ENCODE measurements around the gene SUFU.

SUFU gene

GRCh38 chr10:102550636-102551210, 47.0 kb downstream of the SUFU start:
- DNase-seq (ENCODE audit: low read depth in 2 of 2), result no peak

GRCh38 chr10:102552533-102552932, 48.8 kb downstream of the SUFU start:
- no peak for DNase-seq (ENCODE audit: low read depth in 2 of 2)

GRCh38 chr10:102553771-102554170, 50.0 kb downstream of the SUFU start:
- DNase-seq (ENCODE audit: low read depth in 2 of 2), result no peak

- DNase-seq (ENCODE audit: low read depth in 2 of 2), result no peak
Observed at GRCh38 chr10:102554531-102554930, 50.8 kb downstream of the SUFU start.

- no peak for DNase-seq (ENCODE audit: low read depth in 2 of 2)
Observed at GRCh38 chr10:102555781-102556328, 52.1 kb downstream of the SUFU start.

DNA sequence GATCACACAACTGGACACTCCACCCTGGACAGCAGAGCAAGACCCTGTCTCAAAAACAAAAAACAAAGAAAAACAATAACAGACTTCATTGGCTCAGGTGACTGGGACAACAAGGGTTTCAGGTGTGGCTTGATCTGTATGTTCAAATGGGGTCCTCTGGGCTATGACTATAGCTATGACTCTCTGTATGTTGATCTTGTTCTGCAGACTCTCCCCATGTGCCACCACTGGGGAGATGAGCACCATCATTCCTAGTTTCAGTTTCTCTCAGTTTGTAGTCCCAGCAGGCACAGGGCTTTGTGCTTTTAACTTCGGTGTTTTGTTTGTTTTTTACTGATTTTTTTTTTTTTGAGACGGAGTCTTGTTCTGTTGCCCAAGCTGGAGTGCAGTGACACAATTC, 53.8 kb downstream of the SUFU start:
- DNase-seq (ENCODE audit: low read depth in 2 of 2), result no peak

DNA sequence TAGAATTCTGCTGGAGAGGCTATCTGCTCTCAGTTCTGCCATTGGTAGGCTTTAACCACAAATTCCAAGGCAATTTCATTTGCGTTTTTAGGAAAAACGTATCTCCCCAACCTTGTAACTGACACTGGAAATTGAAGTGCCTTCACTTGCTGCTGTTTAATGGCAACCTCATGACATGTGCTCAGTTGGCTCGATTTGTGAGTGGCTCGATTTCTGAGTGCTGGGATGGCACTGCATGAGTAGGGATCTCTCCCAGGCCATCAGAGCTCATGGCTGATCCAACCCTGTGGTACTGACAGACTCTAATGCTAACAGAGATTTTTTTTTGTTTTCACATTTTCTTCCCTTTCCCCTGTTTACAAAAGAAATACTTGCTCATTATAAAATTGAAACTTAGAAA, 56.0 kb downstream of the SUFU start:
- DNase-seq (ENCODE audit: low read depth in 2 of 2), result no peak

DNA sequence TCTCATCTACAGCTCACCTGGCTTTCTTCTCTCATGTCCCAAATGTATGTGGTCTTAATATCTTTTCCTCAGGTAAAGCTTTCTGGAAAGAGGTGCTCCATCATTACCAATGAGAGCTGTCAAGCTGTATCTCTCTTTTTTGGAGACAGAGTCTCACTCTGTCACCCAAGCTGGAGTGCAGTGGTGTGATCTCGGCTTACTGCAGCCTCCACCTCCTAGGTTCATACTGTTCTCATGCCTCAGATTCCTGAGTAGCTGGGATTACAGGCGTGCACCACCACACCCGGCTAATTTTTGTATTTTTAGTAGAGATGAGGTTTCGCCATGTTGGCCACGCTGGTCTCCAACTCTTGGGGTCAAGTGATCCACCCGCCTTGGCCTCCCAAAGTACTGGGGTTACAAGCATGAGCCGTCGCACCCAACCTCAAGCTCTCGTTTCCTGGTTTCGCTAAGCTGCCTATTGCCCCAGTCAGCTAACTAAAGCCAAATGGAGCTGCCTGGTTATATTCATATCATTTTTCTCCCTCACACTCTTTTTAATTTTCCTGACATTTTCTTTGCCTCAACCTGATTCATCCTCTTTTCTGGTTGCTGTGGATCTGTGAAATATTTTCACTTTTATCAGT, 60.5 kb downstream of the SUFU start:
- DNase-seq (ENCODE audit: low read depth in 2 of 2), result no peak

DNA sequence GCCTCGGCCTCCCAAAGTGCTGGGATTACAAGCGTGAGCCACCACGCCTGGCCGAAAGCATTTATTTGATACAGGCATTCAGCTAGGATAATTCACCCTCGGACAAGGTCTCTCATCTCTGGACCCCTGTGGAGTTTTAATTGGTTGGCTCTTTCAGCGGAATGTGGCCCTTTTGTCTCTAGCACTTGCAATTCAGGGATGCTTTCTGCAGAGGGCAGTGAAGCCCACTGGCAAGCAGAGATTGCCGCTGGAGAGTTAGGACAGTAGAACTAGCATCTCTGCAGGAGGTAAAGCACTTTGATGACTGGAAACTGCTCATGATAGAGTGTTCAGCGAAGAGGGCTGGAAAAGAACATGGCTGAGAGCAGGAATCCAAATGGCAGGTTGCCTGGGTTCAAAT, 62.0 kb downstream of the SUFU start:
- no peak for DNase-seq (ENCODE audit: low read depth in 2 of 2)

GRCh38 chr10:102578782-102579181, 75.0 kb downstream of the SUFU start:
- no peak for DNase-seq (ENCODE audit: low read depth in 2 of 2)

DNA sequence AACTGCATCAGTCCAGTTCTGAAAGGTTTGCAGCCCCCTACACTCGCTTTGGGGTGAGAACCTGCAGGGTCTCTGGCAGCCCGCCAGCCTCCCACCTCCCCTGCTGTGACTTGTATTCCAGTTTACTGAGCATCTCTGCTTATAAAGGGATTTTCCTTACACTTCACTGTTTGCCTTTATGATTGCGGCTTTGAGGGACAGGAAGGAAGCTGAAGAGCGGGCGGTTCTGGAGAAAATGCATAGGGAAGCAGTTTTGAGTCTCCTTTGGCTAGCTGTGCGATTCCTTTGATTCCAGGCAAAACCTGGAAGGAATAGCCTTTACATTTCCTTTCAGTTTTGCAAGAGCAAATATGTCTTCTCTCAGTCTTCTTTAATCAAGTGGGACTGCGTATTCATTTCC, 75.6 kb downstream of the SUFU start:
- no peak for DNase-seq (ENCODE audit: low read depth in 2 of 2)

DNA sequence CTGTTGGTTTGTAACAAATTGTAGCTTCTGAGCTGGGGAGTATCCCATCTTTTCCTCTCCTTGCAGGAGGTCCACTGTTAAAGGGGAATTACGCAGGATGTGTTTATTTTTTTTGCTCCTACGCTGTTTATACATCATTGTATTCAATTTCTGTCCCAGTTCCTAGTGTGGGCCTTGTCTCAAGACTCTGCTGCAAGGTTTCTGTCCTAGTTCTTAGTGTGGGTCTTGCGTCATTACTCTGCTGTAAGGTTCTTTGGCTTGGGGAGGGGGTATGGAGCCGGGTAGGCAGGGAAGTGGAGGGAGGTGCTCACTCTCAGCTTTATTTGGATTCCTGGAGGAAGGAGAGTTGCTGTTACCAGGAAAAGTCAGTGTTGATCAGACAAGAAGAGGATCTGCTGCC, 76.5 kb downstream of the SUFU start:
- no peak for DNase-seq (ENCODE audit: low read depth in 2 of 2)

DNA sequence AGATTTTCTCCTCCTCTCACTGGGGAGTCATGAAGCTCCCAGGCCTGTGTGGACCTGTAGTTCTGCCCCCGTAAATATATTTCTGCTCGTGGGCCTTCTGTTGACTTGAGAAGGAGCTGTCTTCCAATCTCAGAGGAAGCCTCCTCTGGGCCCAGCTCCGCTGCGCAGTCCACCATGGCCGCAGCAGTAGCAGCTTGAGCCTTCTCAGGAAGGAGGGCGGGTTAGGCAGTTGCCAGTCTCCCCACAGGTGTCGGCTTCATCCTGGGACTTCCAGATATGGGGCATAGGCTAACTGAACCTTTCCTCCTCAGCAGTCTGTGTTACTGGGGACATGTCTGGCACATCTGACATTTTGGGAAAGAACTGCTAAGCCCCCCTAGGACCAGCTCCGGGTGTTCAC, 77.6 kb downstream of the SUFU start:
- no peak for DNase-seq (ENCODE audit: low read depth in 2 of 2)

DNA sequence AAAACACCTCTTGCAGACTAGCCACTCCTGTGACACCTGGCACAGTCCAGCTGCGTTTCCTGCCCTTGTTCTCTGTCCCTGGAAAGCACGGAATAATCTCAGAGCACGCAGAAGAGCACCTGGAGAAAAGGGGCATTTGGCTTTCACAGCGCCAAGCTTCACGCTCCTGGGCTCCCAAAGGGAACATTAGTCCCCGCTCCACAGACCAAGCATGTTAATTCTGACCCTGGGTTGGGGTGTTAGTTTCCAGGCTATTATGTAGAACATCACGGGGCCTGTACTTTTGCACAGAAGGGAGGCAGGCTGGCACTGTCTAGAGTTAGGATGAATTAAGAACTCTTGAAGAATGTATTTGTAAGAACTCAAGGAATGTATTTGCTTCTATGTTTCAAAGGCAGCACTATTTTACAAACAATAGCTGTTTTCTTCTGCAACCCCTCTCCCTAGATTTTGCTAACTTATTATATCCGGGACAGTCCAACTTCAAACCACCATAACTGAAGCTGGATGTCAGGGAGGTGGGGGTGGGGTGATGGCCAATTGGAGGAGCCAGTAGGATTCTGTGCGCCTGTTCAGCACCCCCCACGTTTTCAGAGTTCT, 78.3 kb downstream of the SUFU start:
- no peak for DNase-seq (ENCODE audit: low read depth in 2 of 2)

GRCh38 chr10:102583435-102584417, 80.0 kb downstream of the SUFU start:
- DNase-seq (ENCODE audit: low read depth in 2 of 2), result peak; percentile 58 to 69

DNA sequence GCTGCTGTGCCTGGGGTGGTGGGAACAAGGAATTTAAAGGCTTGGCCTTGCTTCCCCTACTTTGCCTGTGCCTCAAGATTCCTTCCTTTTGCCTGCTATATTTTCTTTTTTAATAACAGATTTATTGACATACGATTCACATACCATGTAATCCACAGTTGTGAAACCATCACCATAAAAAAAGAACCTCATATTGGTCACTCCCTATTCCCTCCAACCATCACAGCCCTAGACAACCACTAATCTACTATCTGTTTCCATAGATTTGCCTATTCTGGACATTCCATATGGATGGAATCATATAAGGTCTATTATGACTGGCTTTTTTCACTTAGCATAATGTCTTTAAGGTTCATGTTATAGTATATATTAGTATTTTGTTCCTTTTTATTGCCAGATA, 81.3 kb downstream of the SUFU start:
- no peak for DNase-seq (ENCODE audit: low read depth in 2 of 2)

DNA sequence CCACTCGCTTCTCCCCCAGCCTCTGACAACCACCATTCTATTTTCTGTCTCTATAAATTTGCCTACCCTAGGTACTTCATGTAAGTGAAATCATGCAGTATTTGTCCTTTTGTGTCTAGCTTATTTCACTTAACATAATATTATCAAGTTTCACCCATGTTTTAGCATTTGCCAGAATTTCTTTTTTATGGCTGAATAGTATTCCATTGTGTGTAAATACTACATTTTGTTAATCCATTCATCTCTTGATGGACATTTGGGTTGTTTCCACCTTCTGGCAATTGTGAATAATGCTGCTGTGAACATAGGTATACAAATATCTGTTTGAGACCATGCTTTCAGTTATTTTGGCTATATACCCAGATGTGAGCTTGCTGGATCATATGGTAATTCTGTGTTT, 83.1 kb downstream of the SUFU start:
- no peak for DNase-seq (ENCODE audit: low read depth in 2 of 2)

GRCh38 chr10:102588875-102589274, 85.1 kb downstream of the SUFU start:
- no peak for DNase-seq (ENCODE audit: low read depth in 2 of 2)

DNA sequence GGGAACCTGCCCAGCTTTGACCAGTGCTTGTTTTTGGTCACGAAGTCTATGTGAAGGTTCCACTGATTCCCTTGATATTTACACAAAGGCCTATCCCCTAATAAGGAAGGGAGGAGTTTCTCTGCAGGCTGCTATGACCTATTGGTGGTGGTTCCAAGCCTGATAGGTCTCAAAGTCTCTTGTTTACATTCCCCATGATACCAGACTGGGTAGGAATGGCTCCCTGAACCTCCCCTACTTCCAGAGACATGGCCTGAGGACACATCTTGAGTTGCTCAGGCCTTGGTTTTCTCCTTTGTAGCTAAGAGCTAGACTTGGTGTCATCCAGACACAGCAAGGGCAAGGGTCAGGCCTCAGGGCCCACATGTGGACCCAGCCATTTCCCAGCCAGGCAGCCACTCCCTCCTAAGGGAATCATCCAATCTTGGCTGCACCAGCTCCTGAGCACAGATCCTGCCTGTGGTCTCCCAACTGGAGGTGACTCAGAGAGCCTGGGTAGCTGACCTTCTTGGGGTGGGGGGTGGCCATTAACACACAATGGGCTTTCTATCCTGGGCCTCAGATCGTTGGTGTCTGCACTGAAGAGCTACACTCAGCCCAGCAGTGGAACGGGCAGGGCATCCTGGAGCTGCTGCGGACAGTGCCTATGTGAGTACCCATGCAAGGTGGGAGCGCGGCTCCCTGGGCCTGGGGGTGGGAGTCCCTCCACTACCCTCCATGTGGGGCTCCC, 89.5 kb downstream of the SUFU start:
- no peak for DNase-seq (ENCODE audit: low read depth in 2 of 2)

- no peak for DNase-seq (ENCODE audit: low read depth in 2 of 2)
Observed at GRCh38 chr10:102593804-102594079, 90.0 kb downstream of the SUFU start.

DNA sequence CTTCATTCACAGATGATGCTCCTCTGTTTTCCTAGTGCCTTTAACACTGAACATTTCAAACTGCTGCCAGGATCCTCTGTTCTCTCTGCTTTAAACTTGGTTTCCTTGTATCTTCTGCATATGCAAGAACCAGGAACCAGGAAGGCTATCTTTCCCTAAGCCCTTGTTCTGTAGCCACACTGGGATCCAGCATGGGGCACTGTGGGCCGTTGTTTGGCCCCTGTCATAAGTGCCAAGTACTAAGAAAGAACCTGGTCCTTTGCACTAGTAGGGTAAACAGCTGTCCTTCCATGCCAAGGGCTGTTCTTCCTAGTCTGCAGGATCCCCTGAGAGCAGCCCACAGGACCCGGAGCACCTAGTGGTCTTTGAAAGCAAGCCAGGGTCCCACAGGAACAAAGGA, 91.5 kb downstream of the SUFU start:
- DNase-seq (ENCODE audit: low read depth in 2 of 2), result no peak

DNA sequence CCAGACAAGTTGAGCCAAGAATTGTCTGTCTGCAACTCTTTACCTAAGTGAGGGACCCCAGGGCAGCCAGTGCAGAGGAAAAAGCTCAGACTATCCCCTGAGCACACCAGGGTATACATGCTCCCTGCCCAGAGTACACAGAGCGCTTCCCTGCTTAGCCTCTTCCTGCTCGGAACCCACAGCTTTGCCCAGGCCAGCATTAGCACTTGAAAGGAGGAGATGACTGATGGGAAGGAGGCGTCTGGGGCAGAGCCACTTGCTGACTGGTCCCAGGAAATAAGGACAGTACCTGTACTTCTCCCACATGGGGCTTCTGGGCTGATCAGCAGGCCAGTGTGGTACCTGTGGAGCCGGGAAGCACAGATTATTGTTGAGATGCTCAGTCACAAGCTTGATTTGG, 92.1 kb downstream of the SUFU start:
- DNase-seq (ENCODE audit: low read depth in 2 of 2), result no peak
